BLaER1 treated with 17β-estradiol and CSF1 and Interleukin-3, amounts not matched to agents 10 nM and 100 nM (cell line): Measurements from ENCODE around the gene VCAN.

Source experiments
- H3K27ac ChIP-seq, 11 experiments: shearing (Covaris generic); formaldehyde crosslinking; 2 replicates each; pipeline ENCODE4 v1.8.1; 2022
- H3K27me3 ChIP-seq, 11 experiments: shearing (Covaris generic); formaldehyde crosslinking; 2 replicates each; pipeline ENCODE4 v1.8.1; 2022
- H3K36me3 ChIP-seq, 11 experiments: shearing (Covaris generic); formaldehyde crosslinking; 2 replicates each; pipeline ENCODE4 v1.8.1; 2022
- H3K4me1 ChIP-seq, 10 experiments: shearing (Covaris generic); formaldehyde crosslinking; 2 replicates each; pipeline ENCODE4 v1.8.1; 2022
- H3K4me2 ChIP-seq, 11 experiments: shearing (Covaris generic); formaldehyde crosslinking; 2 replicates each; pipeline ENCODE4 v1.8.1; 2022
- H3K4me3 ChIP-seq, 10 experiments: shearing (Covaris generic); formaldehyde crosslinking; 2 replicates each; pipeline ENCODE4 v1.8.1; 2022
- H3K9ac ChIP-seq, 11 experiments: shearing (Covaris generic); formaldehyde crosslinking; 2 replicates each; pipeline ENCODE4 v1.8.1; 2022
- H3K9me3 ChIP-seq, 11 experiments: shearing (Covaris generic); formaldehyde crosslinking; replicated peaks in 1 of 11; 2 replicates each; pipeline ENCODE4 v1.8.1; 2022
- H4K20me1 ChIP-seq, 11 experiments: shearing (Covaris generic); formaldehyde crosslinking; 2 replicates each; pipeline ENCODE4 v1.8.1; 2022
- Cebpa-rat ChIP-seq, 11 experiments: shearing (Covaris generic); IDR thresholded peaks; 2 replicates each; pipeline ENCODE4 v1.8.1; 2022

Gene VCAN

GRCh38 chr5:83507431-83507830, 35.9 kb downstream of the VCAN start:
- H3K4me1 ChIP-seq, result no peaks in the 10 kb centered on the region
- TF ChIP-seq Cebpa-rat (IDR thresholded peaks at IDR 0.05), result no peak
- no peak overlapping the region for H3K9ac ChIP-seq
- H3K27me3 ChIP-seq, result no peaks in the 10 kb centered on the region
- H4K20me1 ChIP-seq, result no peaks in the 10 kb centered on the region
- H3K27ac ChIP-seq, result no peak overlapping the region
- H3K4me3 ChIP-seq, result no peak overlapping the region
- H3K9me3 ChIP-seq, result peaks cover 13 to 28% (median 24%) of the 10 kb centered on the region in 11 experiments
- H3K36me3 ChIP-seq, result no peaks in the 10 kb centered on the region
- H3K4me2 ChIP-seq, result no peak overlapping the region

GRCh38 chr5:83509540-83509939, 38.0 kb downstream of the VCAN start:
- TF ChIP-seq Cebpa-rat (IDR thresholded peaks at IDR 0.05), result no peak
- Histone ChIP-seq H3K4me1 (no peaks in the 10 kb centered on the region), H3K27me3 (no peaks in the 10 kb centered on the region), H3K4me3 (no peak overlapping the region), H3K27ac (no peak overlapping the region), H3K9ac (no peak overlapping the region), H3K36me3 (no peaks in the 10 kb centered on the region), H3K9me3 (peaks cover 13 to 26% (median 23%) of the 10 kb centered on the region in 11 experiments), H4K20me1 (no peaks in the 10 kb centered on the region), H3K4me2 (no peak overlapping the region)

GRCh38 chr5:83510260-83510659, 38.7 kb downstream of the VCAN start:
- Histone ChIP-seq H3K9ac (no peak overlapping the region), H3K36me3 (no peaks in the 10 kb centered on the region), H4K20me1 (no peaks in the 10 kb centered on the region), H3K9me3 (peaks cover 8 to 19% (median 17%) of the 10 kb centered on the region in 11 experiments), H3K27ac (no peak overlapping the region), H3K4me2 (no peak overlapping the region), H3K4me3 (no peak overlapping the region), H3K4me1 (no peaks in the 10 kb centered on the region), H3K27me3 (no peaks in the 10 kb centered on the region)
- TF ChIP-seq Cebpa-rat (IDR thresholded peaks at IDR 0.05), result no peak

DNA sequence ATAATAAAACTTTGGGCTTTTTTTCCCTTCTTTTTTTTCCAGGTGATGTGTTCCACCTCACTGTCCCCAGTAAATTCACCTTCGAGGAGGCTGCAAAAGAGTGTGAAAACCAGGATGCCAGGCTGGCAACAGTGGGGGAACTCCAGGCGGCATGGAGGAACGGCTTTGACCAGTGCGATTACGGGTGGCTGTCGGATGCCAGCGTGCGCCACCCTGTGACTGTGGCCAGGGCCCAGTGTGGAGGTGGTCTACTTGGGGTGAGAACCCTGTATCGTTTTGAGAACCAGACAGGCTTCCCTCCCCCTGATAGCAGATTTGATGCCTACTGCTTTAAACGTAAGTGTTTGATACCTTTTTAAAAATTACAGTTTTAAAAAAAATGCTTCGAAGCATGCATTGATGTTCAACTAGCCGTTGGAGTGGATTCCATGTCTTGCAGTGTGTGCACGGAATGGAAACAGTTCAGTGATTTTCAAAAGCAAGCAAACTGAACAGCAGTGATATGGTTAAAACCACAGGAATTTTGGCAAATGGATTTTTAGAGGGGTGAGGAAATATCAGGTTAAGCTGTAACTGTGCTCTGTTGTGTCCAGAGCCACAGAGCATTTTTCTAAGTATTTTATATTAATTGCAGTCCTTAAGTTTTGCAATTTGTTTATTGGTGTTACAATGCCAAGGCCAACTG, 40.7 kb downstream of the VCAN start:
- Histone ChIP-seq H3K4me2 (no peak overlapping the region), H3K9ac (no peak overlapping the region), H3K27ac (no peak overlapping the region), H4K20me1 (no peaks in the 10 kb centered on the region), H3K36me3 (no peaks in the 10 kb centered on the region), H3K4me1 (0 out of 20 replicates have a peak, but pooled peaks cover 0 to 5% (median 0%) of the 10 kb centered on the region in 10 experiments), H3K9me3 (no peaks in the 10 kb centered on the region), H3K4me3 (no peak overlapping the region), H3K27me3 (no peaks in the 10 kb centered on the region)
- TF ChIP-seq Cebpa-rat (IDR thresholded peaks at IDR 0.05), result no peak

DNA sequence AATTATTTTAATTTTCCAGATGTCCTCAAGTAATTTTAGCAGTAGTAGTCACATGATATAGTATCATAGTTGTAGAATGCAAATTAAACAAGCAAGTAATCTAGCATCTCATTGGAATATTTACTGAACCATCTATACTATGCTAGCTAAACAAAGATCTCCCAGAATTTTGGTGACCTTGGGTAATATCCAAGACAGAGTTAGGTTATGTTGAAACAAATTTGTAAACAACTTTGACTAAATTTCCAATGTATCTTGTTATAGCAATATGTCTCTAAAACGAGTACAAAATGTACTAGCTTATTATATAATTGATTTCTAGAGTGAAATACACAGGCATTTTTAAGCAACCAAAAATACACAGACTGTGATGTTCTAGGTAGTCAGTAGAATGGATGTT, 41.5 kb downstream of the VCAN start:
- no peak overlapping the region for H3K27ac ChIP-seq
- TF ChIP-seq Cebpa-rat (IDR thresholded peaks at IDR 0.05), result no peak
- H3K4me1 ChIP-seq, result peaks cover 0 to 7% (median 0%) of the 10 kb centered on the region in 10 experiments; a peak in 3 of 20 replicates
- no peak overlapping the region for H3K4me2 ChIP-seq
- H3K27me3 ChIP-seq, result no peaks in the 10 kb centered on the region
- H4K20me1 ChIP-seq, result no peaks in the 10 kb centered on the region
- no peak overlapping the region for H3K4me3 ChIP-seq
- H3K9me3 ChIP-seq, result no peaks in the 10 kb centered on the region
- H3K36me3 ChIP-seq, result no peaks in the 10 kb centered on the region
- no peak overlapping the region for H3K9ac ChIP-seq

GRCh38 chr5:83513491-83513890, 41.9 kb downstream of the VCAN start:
- H3K4me1 ChIP-seq, result peaks cover 0 to 11% (median 0%) of the 10 kb centered on the region in 10 experiments; a peak in 4 of 20 replicates
- H3K4me3 ChIP-seq, result no peak overlapping the region
- H3K27me3 ChIP-seq, result no peaks in the 10 kb centered on the region
- no peak for TF ChIP-seq Cebpa-rat (IDR thresholded peaks at IDR 0.05)
- no peak overlapping the region for H3K9ac ChIP-seq
- H3K27ac ChIP-seq, result no peak overlapping the region
- H4K20me1 ChIP-seq, result no peaks in the 10 kb centered on the region
- H3K4me2 ChIP-seq, result no peak overlapping the region
- no peaks in the 10 kb centered on the region for H3K36me3 ChIP-seq
- no peaks in the 10 kb centered on the region for H3K9me3 ChIP-seq

DNA sequence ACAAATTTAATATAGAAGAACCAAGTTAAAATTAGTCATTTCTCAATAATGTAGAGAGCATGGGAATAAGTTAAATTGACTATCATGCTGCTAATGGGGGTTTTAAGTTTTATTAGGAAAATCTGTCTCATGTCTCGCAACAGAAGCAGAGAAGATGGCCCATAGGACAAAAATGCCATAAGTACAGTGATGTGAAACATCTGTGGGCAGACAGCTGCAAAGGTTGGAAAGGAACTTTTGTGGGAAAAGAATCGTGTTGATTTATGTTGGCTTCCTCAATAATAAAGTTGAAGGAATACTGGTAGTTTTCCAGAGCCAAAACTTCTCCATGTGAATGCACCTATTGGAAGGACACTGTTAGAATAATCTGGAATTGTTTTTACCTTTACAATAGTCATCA, 44.8 kb downstream of the VCAN start:
- no peak for TF ChIP-seq Cebpa-rat (IDR thresholded peaks at IDR 0.05)
- no peaks in the 10 kb centered on the region for H4K20me1 ChIP-seq
- no peak overlapping the region for H3K4me2 ChIP-seq
- H3K36me3 ChIP-seq, result no peaks in the 10 kb centered on the region
- H3K9ac ChIP-seq, result no peak overlapping the region
- no peaks in the 10 kb centered on the region for H3K27me3 ChIP-seq
- H3K4me1 ChIP-seq, result peaks cover 0 to 13% (median 0%) of the 10 kb centered on the region in 10 experiments; a peak in 4 of 20 replicates
- no peak overlapping the region for H3K27ac ChIP-seq
- no peak overlapping the region for H3K4me3 ChIP-seq
- H3K9me3 ChIP-seq, result no peaks in the 10 kb centered on the region

- no peaks in the 10 kb centered on the region for H3K27me3 ChIP-seq
- H3K36me3 ChIP-seq, result no peaks in the 10 kb centered on the region
- no peak for TF ChIP-seq Cebpa-rat (IDR thresholded peaks at IDR 0.05)
- no peaks in the 10 kb centered on the region for H4K20me1 ChIP-seq
- H3K9ac ChIP-seq, result no peak overlapping the region
- H3K4me3 ChIP-seq, result no peak overlapping the region
- no peak overlapping the region for H3K27ac ChIP-seq
- H3K4me1 ChIP-seq, result peaks cover 0 to 13% (median 0%) of the 10 kb centered on the region in 10 experiments; a peak in 4 of 20 replicates
- H3K4me2 ChIP-seq, result no peak overlapping the region
- no peaks in the 10 kb centered on the region for H3K9me3 ChIP-seq
These were observed 45.6 kb downstream of the VCAN start for GRCh38 chr5:83517072-83517687.

GRCh38 chr5:83517688-83518085, 46.1 kb downstream of the VCAN start:
- Histone ChIP-seq H3K27ac (no peak overlapping the region), H3K4me1 (peaks cover 0 to 13% (median 0%) of the 10 kb centered on the region in 10 experiments; a peak in 4 of 20 replicates), H3K27me3 (no peaks in the 10 kb centered on the region), H3K4me2 (peak overlapping the region in 1 of 11 experiments; percentile 44; a peak in 1 of 22 replicates), H3K9me3 (no peaks in the 10 kb centered on the region), H3K4me3 (no peak overlapping the region), H4K20me1 (no peaks in the 10 kb centered on the region), H3K9ac (no peak overlapping the region), H3K36me3 (no peaks in the 10 kb centered on the region)
- no peak for TF ChIP-seq Cebpa-rat (IDR thresholded peaks at IDR 0.05)
